Fibroblast of gingiva (primary cell): ENCODE results near the gene HOXB8.

Source experiments
- DNase-seq: peaks from one replicate; pipeline ENCODE4 v3.0.0-alpha.2; 2011; ENCODE audit warnings: low read depth

The HOXB8 gene

DNA sequence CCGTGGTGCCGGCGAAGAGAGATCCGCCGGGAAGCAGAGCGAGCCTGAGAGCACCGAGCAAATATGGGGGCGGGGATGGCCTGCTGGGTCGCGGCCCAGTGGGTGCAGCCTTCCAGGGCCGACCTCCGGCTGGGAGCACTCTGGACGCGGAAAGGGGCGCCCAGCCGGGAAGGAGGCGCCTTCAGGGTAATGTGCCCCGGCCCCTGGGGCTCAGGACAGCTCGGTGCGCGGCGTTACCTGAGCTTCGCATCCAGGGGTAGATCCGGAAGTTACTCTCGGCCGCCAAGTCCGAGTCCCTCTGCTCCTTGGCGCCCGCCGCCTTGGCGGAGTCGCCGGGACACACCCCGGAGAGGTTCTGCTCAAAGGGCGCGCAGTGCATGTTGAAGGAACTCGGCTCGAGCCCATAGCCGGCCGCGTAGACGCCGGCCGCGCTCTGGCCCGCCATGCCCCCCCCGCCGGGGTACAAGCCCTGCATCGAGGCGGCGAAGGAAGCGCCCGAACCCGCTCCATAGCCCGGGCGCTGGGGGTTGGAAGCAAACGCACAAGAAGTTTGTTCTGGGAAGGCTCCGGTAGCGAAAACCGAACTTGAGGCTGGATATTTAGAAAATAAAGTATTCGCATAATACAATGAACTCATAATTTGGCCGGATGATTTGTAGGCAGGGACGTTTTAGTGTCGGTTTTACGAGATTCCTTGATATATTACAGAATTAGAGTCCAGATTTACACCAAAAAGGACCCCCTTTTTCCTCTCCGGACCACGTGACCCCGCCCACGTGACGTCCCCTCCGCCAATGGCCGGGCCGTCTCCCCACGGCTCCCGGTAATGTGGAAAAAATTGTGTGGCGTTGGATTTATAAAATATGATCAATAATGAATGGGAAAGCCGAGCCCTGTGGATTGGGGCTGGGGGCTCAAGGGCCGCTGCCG is 4.5 kb downstream of the HOXB8 start, which contains the start of gene HOXB7:
Gene HOXB7, minus strand, starts transcription at position 736 of the 930 bp plus-strand sequence. Its CDS starts 99 bp downstream, at position 637.
- DNase-seq: no peak

DNA sequence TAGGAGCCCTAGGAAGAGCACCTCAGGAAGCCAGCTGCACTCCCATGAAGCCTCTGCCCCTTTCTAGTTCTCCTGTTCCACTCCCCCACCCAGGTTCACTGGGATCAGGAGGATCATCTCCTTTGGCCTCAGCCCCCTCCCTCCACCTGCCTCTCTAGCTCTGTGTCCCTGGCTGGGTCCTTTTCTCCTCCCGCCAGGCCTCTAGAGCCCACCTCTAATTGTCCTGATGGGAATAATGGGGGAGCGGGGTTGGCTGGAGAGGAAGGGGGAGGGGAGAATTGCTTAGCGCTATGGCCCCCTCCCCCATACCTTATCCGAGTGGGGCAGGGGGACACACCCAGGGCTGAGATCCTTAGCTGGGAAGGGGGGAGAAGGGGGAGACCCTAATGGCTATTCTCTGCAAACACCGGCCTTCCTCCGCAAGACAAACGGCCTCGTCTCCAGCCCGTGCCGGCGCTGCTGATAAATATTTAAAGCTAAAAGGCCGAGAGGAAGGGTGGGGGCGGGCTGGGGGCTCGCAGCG is 5.3 kb downstream of the HOXB8 start:
- DNase-seq: no peak

DNA sequence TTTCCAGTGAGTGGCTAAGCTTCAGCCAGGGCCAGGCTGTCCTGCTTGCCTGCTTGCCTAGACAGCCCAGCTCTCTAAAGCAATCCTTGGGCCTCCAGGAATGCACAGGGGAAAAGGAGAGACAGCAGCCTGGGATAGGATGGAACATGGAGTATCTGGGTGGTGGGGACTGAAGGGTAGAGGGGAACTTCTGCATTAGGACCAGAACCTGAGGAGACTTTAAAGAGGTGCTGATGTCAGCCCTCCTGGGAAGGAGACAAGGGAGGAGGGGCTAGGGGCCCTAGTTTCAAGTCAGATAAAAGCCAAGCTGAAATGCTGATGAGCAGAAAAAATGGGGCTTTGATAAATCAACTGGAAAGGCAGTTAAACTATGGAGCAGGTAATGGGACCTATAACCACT is 6.1 kb downstream of the HOXB8 start:
- DNase-seq: no peak

DNA sequence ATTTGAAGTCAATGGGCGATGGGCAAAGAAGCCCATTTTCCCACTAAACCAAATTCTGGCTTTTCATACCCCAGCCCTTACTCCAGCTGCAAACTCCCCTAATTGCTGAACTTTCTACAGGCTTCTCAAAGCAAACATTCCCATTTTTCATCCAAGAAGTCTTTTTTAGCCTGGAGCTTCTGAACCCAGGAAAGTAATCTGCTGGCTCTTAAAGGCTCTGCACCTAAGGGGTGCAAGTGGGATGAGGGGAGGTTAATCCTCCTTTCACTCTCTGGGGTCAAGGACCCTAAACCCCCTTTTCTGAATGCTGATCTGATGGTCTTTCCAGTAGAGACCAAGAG is 6.6 kb downstream of the HOXB8 start:
- DNase-seq: no peak

DNA sequence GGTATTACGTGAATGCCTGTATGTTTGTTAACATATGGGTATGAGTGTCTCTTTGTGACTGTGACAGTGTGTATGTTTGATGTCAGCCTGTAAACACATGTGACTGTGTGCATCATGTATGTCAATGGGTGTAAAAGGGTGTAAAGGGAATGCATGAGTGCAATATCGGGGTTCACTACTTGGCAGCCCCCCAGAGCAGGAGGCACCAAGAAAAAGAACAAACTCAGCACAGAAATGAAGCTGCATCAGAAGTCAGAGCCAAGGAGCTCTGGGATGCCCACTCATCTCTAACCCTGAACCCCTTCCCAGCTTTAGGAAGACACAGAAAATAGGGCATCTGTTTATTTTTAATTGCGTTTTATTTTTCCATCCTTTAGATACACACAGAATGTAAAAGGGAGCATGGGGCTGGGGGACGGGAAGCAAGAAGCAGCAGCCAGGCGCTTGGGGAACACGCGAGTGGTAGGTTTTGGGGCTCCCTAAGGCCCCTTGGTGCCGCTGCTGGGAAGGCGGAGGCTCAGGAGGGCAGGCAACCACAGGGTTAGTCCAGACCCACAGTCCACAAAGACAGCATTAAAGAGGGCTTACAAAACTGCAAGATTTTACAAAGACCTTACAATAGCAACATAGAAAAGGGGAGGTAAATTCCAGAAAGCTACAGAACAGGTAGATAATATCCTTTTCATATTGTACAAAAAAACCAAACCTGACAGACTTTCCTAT is 8.0 kb downstream of the HOXB8 start:
- DNase-seq: no peak

DNA sequence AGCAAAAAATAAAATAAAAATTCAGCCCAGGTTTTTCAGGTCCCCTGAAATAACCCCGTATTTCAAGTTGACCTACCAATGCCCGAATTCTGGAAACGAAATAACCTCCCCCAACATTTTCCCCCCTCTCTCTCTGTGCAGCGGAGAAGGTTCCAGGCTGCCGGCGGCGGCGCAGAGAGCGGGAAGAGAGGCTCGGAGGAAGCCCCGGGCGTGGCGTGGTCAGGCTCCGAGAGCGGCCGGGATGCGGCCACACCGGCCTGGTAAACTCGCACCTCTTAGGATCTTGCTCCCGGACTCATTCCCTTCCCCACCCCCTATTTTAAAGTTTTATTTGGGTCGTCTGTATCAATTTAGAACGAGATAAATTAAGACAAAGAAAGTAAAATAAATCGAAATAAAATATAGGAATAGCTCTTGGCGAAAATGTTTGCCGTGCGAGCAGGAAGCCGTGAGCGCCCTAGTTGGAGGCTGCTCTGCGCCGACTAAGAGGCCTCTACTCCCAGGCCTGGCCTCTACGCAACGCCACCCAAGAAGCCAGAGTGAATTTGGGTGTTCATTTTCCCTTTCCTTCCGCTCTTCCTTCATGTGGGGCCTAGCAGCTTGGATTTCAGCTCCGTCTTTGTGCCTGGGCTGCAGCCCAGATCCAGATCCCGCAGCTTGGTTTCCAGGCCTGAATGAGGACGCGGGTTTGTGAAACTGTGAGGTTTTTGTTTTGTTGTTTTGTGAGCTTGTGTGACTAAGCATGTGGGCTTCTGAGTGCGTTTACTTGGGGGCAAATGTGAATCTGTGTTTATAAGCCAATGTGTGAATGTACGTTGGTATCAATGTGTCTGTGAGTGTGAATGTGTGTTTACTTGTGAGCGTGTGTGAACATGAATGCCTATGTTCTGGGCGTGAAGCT is 8.9 kb downstream of the HOXB8 start:
- DNase-seq: no peak

DNA sequence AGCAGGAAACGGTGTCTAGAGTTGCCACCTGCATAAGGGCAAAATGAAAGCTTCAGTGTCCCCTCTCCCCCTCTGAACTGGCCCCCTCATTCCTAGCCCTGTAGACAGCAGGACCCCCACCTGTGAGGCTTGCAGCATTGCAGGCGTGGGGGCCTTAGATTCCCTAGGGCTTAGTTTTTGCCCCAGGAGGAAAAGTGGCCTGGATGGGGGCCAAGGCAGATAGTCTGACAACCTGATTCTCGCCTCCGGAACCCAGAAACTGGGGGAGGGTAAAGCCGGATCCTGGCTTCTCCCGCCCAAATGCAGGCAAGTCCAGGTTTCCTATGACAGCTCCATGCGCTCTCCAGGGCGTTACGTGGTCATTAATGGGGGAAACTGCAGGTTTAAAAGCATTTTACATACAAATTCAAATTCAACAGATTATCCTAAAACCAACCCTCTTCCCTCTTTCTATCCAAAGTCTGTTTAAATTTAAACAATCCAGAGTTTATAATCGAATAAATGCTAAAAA is 9.6 kb downstream of the HOXB8 start:
- DNase-seq: no peak

DNA sequence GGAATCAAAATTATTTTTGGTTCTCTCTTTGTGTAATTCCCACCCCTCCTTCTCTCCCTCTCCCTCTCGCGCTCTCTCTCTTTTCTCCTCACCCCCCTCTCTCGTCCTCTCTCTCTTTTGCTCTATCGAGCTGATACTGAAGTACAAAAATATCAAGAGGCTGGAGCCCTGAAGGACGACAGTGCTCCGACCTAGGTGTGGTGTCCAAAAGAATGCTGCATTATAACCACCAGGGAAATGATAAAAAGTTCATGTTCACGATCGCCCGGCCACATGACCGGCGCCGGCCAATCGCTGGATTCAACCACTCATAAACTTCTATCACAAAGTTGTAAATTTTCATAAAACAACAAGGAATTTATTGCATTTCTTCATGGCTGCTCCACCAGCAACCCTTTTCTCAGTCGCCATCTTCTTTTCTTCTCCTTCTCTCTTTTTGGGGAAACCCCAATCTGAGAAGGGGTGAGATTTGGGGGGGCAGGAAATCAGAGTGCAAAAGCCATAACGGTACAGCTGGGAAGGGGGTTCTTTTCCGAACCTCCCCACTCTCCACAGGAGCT is 10.2 kb downstream of the HOXB8 start, which contains the start of gene HOXB6:
Gene HOXB6, minus strand, starts transcription at position 217 of the 560 bp plus-strand sequence. CDS start 6,836 bp downstream, outside the sequence.
- DNase-seq: no peak

DNA sequence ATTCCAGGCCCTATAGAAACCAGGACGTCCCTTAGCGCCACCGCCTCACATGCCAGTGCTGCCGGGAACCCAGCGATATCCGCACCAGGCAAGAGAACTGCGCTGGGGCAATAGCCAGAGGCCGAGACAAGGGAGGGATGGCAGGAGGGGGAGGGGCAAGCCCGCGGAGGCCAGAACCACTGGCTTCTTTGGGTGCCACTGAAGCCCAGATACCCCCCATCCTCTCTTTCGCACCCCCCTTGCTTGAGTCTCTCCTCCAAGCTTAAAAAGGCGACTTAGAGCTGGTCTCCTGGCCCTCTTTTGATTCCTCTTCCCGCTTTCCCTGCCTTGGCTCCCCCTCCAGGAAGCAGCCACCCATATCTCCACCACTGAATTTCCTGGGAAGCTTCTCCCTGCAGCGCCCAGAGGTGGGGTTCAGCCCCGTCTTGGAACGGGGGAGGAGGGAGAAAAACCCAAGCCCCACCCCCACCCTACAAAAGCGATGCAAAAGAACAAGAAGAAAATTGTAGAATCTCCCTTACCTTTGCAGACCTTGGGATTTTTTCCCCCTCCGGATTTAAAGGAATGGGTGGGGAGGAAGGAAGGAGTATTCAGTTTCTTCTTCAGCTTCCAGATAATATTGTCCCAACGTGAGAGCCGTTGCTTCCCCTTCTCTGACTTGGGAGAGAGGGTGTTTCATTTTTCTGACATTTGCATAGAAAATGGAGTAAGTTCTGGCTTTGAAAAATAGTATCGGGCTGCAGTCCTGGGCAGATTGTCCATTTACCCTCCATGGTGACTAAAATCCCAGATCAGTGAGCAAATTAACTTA is 10.9 kb downstream of the HOXB8 start:
- DNase-seq: no peak

DNA sequence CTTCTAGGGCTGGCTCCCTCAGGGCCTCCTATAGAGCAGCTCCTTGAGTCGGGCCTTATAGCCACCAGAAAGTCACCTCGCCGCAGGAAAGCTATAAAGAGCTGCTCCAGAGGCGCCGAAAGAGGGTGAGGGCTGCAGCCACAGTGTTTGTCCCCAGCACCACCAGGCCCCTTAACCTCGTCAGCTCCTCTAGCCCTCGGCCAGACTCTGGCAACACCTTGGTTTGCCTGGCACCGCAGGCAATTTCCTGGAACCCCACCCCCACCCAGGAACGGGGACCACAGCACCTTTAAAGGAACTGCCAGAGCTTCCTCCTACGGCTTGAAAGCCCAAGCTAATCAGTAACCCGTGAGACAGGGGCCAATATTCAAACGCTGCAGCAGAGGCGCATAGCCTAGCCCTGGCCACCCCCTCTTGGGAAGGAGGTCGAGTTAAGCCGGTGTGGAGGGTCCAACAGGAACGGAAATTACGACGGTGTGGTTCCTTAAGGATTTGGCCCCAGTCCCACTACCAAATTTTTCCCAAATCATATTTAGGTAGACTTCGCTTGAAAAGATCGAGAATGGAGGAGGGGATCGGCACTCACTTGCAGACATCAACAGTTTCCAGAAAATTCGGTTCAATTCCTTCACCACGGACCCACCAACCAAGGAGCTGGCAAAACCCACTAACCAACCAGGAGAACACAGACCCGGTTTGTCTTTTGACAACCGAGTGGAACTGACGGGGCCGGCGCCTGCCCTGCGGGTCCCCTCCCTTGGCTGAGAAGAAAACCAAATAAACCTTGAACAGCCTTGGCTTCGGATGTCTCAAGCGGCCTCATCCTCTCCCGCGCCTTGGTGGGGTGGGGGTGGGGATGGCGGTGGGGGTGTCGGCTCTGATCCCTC is 13.3 kb downstream of the HOXB8 start:
- DNase-seq: no peak

DNA sequence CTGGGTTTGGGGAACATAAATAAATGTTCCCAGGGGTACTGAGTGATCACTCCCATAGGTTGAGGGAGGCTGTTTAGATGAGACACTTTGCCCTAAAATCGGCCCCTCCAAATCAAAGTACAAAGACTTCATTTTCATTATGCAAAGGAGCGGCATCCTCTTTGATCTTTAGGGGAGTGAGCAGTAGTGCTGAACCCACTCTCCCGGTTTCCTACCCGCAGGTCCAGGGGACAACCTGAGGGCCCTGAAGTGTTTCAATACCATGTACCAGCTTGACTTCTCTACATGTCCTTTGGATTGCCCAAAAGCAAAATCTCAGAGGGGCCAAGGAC is 13.9 kb downstream of the HOXB8 start:
- DNase-seq: no peak

DNA sequence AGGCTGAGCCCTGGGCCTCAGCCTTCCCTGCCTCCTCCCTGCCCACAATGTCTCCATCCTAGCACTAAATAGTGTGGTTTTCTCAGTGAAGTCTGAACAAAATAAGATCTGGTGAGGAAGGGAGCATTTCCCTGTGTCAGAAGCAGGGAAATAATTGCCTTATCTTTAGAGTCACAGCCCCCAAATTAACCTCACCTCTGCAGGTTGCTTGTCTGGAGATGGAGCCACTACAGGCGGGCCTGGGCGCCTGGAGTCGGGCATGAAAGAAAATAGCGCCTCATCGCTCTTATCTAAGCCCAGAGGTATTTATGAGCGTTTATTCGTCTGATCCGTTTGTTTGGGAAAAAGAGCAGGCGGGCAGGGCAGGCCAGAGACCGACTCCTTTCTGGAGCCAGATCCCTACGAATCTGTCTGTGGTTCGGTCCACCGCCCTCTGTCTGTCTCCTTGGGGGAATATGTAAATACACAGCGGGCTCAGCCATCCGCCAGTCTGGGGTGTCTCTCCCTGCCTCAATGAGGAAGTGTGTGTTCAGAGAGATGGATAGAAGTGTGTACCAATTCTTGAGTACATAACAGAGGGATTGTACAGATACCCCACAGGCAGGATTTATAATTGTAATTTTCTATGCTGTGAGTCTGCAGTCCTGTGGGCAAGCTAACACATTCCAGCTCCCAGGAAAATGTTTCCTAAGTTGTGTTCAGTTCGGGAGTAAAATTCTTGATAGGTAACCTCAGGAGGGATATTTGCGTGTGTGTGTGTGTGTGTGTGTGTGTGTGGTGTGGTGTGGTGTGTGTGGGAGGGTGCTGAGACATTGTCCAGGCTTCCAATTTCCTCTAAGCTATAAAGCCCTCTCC is 14.6 kb downstream of the HOXB8 start:
- no peak for DNase-seq

DNA sequence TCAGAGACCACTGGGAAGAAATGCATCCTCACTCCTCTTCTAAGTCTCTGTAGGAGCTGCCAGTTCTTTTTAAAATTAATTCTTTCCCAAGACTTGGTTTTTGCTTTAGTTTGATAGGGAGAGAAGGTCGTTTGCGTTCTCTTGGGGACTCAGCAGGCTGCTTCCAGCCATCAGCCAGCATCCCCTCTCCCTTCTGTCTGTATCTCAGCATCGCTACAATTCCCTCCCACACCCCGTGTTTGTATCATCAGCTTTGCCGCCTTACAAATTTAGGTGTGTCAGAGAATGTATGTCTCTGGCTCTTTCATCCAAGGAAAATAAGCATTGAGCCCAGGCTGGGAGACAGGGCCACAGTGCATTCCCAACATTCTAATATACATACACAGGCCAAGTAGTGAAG is 15.7 kb downstream of the HOXB8 start:
- DNase-seq: no peak

DNA sequence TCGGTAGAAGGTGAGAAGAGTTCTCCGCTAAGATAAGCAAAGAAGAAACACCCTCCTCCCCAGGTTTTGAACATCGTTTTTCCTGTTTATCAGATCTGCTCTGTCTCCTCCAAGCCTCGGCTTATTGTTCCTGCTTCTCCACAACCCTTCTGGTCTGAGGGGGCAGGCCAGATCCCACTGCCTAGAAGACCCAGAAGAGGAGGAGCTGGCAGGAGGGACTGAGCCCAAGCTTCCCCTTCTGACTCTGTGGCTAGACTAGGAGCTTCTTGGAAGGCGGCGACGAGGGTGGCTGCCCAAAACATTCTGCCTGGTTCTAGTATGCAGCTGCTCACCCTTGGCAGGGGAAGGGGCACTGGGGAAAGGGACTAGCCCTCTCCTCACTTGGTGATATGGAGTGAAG is 16.4 kb downstream of the HOXB8 start:
- DNase-seq: no peak

DNA sequence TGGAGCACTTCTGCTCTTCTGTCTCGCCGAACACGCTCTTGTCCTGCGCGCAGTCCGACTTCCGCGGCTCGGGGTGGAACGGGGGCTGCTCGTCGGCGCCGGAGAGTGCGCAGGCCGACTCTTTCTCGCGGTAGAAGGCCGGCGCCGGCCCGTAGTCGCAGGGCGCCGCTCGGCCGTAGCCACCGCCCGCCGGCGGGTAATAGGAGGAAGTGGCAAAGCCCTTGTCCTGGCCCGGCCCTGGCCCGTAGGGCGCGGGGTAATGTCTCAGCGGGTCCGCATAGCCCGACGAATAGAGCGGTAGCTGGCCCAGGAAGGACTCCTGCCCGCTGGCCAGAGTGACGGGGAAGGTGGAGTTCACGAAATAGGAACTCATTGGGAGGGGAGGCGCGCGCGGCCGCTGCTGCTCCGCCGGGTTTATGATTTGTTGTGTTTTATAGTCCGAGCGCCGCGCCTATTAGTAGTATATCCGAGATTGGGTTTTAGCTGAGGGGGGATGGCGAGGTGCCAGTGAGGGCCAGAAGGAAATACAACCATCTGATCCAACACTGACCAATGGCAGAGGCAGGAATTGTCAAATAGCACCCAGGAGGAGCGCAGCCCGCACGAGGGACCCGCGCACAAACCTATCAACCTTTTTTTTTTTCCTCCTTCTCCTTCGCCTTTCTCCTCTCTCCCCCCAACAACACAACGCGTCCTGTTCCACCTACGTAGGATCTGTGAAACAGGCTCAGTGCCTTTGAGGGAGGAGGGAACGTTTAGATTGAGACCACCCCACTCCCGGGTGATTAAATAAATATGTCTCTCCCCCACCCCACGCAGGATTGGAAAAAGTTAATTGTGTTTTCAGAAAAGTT is 17.1 kb downstream of the HOXB8 start:
- no peak for DNase-seq

DNA sequence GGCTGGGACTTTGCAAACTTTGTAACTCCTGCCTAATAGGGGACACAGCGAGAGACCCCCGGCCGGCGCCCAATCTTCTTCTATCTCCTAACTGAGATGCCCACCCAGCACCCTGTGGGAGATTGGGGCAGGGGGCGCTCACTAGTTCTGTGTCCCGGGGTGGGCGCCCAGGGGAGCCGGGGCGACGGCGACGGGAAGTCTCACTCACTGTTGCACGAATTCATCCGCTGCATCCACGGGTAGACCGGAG is 17.6 kb downstream of the HOXB8 start:
- DNase-seq: no peak

DNA sequence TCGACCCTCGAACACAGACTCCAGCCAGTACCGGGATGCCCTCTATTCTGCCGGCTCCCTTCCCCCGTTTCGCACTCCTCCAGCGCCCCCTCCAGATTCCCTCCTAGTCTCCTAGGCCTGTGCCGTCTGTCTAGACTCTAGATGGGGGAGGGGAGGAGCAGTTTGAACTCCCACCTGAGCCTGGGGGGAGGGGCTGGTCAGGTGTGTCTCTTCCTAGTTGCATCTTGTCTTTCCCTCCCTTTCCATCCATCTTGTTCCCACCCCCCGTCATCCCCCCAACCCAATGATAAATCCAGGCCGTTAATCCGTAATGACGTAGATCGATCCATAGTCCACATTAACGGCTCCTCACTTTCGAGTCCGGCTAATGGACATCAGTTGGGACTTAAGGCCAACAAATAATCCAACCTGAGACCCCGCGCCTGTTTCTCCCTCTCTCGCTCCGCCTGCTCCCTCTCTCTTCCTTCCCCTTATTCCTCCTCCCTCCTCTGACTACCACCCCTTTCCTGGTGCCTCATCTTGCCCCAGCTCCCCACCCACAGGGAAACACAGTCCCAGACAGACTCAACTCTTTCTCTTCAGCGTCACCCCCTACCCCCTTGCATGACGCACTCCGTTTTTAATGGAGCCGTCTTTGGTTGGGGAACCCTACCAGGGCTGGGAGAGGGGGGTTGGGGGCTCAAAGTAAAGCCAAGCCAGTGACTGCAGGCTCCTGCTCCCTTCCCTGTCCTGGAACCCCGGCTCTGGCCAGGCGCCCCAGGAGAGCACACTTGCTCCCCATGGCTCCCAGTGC is 18.2 kb downstream of the HOXB8 start:
- no peak for DNase-seq
